GM18498 (cell line): Measurements from ENCODE around the gene DIPK1C.

Experiments
- ATAC-seq: cut with Tn5 transposase; IDR thresholded peaks from one replicate; pipeline ENCODE4 v1.9.1; 2021; ENCODE audit warnings: mild to moderate bottlenecking, moderate library complexity; ENCODE audit not compliant: unreplicated experiment

The DIPK1C gene

DNA sequence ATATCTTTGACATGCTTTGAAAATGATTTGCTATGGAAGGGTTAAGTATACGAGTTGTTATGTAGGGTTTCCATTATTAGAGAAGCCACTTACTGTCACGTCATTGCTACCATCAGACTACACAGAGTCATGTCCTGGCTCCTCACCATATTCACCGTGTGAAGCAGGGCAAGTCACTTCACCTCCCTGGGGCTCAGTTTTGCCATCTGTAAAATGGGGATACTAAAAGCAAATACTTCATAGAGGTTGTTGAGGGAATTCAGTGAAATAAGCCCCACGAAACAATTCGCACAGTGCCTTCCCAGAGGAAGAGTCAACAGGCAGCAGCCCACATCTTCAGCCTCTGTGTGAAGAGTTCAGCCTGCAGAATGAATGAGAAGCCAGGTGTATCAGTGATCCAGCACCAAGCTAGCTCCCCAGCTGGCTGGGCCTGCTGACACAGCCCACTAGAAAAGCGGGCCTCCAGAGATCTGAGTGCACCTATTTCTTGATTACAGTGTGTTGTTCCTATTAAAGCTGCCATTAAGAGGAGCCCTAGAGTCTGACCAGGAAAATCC, 3.4 kb downstream of the DIPK1C start:
- ATAC-seq: no peak

DNA sequence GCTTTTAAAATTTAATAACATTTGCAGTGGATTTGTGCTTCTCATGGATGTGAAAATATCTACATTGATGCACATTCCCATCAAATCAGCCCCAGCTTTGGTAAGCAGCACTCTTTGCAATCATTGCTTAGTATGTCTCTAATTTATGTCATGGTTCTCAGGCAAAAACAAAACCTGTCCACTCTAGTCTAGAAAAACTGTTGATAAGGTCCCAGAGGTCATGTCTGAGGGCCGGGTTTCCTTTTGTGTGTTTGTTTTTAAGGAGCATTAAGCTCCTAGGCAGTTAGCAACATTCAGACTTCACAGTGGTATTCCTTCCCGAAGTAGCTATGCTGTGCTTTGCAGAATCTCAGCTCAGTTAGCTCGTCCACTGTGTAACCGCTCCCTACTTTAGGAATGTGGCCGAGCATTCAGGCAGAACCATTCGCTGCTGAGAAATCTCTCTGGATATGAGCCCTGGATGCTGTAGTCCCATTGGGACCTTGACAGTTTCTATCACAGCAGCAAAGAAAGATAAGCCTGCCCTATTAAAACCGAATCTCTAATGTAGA, 4.0 kb downstream of the DIPK1C start:
- no peak for ATAC-seq

DNA sequence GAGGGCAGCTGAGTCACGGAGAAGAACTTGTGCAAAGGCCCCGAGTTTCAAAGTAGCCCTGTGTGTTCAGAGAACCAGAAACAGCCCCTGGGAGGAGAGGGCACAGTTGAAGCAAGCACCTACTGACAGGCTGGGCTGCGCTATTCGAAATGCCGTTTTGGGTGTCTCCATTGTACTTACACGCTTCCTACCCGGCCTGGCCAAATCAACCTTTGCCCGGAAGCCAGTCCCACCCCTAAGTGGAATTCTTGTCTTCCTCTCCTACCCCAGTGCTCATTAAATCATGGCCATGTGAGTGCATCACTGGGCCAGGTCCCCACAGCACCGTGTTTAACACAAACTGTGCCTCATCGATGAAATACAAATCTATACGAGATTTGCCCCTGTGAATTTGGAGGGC, 6.0 kb downstream of the DIPK1C start:
- ATAC-seq: no peak

DNA sequence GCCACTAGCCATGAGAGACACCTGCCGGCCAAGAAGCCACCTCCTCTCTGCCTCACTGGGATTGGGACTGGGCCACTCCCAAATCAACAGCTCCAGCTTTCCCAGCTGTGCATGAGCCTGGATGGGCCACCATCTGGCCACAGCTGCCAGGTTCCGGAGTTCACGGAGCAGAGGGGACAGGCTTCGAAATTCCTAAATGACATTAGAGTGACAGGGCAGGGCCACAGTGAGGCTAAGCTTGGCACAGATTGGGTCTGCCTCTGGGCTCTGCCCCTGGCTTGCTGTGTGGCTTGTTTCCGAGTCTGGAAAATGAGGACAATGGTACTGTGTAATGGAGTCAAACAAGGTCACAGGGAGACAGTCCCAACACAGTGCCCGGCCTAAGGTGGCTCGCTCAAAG, 6.5 kb downstream of the DIPK1C start:
- ATAC-seq: no peak

DNA sequence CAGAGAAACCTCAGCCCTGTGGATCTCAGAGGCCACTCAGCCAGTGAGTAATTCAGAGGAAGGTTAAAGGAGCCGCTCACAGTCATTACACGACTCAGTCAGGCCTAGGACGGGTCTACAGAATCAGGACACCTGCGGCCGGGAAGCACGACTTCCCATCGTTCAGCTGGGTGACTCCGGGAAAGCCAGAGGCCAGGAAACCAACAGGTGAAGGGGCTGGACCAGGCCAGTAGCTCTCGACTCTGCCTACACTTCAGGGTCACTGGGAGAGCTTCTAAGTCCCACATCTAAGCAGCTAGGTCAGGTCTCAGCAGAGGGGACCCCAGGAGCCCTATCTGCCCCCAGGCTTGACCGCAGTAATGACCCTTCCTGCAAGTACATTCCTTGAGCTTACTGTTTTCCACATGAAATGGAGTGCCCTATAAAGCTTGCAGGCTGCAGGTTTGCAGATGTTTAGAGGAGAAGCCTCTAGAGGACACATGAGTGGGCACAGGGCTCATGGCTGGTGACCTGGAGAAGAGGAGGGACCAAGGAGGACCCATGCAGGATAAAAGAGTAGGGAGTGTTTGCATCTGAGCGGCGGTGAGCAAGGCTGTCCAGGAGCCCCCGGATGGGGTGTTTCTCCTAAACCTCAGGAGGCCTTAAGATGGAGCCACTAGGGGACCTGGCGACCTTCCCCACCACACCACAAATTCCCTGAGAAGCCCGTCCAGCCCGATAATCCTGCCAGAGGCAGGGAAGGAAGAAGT, 9.5 kb downstream of the DIPK1C start:
- ATAC-seq: no peak

DNA sequence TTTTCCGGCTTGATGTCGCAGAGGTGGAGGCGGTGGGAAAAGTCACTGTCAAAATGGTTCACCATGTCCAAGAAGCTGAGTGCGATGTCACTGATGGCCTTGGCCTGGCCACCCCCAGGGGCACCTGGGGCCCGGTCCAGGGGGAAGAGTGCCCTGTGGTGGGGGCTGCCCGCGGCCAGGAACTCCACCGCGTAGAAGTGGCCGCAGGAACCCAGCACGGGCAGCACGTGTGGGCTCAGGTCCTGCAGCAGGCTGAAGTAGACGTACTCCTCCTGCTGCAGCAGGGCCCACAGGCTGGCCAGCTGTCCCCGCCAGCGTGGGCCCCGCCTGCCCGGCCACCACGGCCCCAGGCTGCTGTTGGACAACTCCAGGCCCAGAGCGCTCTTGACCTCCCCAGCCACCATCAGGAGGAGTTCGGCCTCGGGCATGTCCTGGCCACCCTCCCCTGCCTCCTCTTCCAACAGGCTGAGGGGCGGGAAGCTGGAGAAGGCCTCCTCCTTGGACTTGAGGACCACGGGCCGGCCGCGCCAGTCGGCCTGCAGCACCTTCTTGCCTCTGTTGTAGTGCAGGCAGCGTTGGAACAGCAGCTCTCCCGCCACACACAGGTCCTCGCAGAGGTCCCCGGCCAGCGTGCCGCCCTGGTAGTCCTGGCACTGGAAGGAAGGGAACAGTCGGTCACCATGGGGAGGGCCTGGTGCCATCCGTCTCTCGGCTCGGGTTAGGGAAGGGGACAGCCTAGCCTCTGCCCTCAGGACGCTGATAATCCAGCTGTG, 10.3 kb downstream of the DIPK1C start:
- ATAC-seq: no peak

DNA sequence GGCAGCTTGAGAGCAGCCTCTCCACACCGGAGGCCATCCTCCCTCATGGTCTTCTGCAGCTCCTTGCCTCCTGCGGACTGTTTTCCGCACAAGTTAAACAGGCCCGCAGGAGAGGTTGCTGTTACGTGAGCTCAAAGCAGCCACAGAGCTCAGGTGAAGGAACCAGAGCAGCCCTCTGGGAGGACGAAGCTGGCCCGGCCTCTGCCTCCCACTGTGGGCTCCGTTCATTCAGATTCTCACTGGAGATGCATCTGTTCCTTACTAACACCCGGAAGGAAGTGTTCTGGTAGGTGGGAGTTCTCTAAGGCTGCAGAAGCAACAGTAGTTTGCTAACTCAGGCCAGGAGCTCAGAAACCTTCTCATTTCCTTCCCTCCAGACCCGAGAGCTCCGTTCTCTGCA, 10.9 kb downstream of the DIPK1C start:
- no peak for ATAC-seq

DNA sequence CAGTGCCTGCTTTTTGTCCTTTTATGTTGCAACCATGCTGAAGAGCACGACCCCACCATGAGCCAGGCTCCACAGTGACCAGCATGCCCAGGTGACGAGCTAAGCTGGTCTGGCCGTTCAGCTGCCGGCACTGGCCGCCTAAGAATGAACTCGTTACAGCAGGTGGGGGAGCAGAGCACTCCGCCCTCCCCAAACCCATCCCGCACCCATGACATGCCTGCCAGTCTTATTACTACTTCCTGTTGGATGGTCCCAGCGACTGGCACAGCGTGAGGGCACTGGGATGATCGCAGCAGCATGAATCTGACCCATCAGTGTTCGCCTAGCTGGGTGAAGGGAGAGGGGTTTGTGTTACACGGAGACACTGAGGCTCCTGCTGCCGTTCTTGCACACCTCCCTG, 11.5 kb downstream of the DIPK1C start:
- no peak for ATAC-seq

DNA sequence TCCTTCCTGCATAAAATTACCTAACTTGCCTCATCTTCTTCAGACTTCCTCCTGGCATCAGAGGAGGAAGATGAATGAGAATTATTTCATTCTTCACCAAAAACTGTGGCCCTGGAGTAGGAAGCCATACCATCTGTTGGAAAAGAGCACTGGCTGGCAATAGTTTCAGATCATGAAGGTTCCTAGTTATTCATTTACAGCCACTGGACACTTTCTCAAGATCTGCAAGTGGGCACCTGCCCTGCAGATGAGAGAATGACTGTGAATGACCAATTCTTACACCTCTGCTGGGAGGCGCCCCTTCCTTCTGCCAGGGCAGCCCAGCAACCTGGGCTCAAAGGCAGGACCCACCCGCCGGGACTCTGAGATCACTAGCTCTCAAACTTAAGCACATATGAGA, 13.0 kb downstream of the DIPK1C start:
- ATAC-seq: no peak

DNA sequence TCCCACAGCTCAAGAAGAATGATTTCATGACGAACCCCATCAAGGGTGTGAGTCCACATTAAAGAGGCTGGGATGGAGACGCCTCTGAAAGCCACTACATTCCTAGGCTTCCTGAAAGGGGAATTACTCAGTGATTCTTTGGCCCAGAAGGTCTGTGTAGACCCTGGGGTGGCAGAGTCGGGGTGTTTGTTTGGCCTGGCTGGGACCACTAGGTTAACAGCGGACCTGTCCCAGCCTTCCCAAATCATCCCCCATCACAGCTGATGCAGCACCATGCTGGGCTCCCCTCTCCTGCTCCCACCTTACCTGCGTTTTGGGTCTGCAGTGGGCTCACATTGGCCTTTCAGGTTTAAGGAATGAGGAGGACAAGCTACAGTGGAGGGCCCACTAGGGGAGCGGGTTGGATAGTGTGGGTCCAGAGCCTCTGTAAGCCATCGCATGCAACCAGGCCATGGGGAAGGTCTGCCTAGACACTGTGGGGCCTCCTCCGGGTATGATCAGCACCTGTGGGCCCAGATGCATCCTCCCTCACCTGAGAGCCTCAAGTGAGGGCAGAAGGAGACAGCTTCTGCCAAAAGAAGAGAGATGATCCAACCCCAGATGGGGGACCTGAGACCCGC, 16.2 kb downstream of the DIPK1C start:
- no peak for ATAC-seq

DNA sequence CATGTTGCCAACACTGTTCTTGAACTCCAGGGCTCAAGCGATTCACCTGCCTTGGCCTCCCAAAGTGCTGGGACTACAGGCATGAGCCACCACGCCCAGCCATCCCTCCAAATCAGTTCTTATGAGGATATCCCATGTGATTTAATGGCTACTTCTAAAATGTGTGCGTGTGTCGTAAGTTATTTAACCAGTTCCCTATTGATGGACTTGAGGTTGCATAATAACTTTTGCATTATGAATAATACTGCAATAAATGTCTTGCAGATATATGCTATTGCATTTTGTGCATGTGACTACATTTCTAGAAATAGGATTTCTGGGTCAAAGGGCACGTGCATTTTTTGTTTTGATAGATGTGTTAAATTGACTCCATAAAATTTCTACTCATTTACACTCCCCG, 19.0 kb downstream of the DIPK1C start:
- ATAC-seq: no peak

DNA sequence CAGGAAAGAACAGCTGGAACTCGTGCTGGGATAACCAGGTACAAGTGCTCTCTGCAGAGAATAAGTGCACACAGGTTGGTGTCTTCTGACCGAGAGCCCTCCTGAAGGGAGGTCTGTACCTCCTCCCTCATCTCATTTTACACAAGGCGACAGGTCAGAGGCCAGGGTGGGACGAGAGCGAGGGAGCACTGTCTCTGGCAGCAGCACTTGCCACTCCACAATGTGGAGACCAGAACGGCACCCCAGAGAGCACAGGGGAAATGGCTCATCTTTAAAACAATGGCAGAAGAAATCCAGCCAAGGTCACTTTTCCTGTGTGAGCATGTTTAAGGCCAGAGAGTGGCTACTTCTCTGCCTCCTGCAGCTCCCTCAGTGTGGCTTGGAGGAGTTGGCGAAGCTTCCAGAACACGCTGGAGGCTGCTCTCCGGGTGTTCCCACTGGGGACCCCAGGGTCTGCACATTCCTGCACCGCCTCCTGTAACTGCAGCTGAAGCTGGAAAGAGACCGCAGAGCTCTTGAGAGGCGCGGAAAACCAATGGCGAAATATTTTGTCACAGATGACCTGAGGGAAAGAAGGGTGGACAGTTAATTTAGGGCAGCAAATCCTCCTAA, 20.8 kb downstream of the DIPK1C start:
- ATAC-seq: no peak

DNA sequence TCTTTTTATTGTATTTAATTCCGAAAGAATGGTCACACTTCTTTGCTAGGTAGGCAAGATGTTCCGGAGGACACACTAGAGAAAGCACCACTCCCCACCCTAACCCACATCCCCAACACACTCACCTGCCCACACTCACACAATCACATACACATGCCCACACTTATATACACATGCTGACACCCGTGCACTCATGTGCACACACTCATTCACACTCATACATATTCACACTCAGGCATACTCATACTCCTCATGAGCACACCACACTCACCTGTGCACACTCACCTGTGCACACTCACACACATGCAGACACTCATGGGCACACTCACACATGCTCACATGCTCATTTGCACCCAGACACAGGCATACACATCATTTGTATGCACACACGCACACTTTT, 21.4 kb downstream of the DIPK1C start:
- no peak for ATAC-seq

DNA sequence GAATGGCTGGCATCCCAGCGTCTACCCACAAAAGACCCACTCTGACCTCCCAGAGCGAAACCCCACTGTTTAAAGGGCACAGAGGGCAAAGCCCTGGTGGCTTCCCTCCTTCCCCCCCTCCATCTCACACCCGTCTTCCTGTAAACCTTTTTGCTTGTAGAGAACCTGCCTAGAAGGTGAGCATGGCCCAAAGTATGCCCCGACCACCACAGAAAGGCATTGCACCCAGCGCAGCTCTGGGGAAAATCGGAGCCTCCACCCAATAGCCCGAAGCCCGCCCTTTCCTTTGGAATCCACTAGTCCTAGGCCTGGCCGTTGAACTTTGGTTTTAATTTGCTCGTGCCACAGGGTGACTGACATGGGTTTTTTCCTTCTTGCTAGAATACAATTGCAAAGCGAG, 22.6 kb downstream of the DIPK1C start:
- ATAC-seq: no peak

DNA sequence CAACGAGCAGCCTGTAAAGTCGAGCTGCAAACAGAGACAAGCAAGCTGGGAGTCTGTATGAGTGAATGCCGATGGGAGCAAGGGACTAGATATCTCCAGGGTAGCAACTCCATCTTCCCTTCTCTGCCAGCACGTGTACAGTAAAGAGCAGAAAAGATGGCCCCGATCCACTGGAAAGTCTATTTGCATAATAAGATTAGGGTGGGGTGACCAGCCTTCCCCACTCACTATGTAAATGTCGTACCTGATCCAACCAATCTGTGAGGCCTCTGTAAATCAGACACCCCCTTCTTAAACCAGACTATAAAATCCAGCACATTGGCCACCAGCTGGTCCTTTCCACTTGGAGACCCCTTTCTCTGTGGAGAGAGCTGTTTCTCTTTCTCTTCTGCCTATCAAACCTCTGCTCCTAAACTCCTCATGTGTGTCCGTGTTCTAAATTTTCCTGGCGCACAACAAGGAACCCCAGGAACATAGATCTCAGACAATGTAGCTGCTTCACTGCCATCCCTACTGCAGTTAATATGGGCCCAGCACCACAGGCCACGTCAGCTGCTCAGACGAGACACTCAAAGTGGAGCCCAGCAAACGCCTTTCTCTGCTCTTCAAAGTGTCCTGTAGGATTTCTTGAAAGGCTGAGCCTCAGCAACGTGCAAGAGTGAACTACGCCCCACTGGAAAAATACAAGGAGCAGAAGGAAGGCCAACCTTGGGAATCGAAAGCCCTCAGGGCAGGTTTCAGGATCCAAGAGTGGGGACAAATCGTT, 26.1 kb downstream of the DIPK1C start:
- ATAC-seq: no peak

DNA sequence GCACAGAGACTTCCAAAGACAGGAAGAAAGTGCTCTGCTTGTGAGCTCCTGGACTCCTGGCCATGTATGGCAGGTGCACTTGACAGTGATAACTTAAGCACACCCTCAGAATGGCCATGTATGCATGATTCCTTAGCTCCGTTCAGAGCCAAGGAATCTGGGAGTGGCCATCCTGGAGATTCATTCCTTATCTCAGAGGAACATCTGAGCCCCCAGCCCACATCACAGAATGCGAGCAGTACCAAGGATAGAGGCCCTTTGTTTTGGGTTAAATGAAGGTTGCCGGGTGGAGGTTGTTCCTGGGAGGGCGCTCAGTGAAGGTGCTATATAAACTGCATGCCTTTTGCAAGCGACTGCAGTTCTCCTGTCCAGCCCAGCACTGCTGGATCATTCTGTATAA, 26.9 kb downstream of the DIPK1C start:
- no peak for ATAC-seq

DNA sequence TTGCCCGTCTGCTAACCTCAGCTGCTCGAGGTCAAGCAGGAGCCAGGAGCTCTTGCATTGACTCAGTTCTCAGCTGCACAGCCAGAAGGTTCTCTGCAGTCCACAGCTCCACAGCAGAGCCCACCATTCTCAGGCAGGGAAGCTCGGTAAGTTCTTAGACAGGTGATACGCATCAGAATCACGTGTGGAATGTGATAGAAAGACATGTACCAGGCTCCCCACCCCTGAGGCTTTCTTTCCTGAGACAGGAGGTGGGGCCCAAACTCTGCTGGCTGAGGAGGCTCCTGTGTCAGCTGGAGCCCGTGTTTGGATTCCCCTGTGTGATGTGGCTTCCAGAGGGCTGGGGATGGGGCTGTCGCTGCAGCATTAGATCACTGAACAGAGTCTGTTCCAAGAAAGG, 28.0 kb downstream of the DIPK1C start:
- ATAC-seq: no peak

DNA sequence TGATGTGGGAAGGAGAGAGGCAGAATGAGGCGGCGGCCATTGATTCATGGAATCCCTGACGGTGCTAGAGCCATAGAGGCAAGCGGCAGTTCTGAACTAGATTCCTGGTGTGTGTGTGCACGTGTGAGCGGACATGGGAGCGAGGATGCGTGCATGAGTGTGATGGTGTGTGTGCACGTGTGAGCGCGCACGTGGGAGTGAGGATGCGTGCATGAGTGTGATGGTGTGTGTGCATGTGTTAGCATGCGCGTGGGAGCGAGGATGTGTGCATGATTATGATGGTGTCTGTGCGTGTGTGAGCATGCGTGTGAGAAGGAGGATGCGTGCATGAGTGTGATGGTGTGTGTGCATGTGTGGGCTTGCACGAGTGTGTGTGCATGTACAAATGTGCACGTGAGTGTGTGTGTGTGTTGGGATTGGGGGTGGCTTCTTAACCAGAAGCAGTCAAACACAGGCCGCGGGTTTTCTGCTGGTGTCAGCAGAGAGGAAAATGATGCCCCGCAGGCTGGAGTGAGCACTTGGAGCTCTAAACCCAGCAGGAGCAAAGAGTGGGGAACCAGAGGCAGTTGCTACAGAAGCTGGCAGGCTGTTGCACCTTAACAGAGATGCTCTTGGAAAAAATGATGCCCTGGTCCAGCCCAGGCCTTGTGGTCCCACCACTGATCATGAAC, 29.5 kb downstream of the DIPK1C start:
- no peak for ATAC-seq

DNA sequence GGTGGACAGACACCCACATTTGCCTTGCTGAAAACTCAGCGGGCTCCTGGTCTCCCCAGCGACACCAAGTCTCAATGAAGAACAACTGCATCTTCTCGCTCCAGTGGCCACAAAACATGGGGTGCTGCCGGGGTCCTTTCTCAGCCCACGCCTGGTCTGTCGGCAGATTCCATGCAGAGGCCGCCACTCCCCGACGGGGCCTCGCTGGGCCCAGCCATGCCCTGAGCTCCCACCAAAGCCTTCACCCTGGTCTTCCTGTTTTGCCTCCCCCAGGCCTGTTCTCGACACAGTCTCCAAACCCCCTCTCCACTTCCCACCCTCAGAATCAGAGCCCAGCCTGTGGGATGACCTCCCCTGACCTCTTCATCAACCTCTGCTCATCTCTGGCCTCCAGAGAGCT, 31.2 kb downstream of the DIPK1C start:
- no peak for ATAC-seq

DNA sequence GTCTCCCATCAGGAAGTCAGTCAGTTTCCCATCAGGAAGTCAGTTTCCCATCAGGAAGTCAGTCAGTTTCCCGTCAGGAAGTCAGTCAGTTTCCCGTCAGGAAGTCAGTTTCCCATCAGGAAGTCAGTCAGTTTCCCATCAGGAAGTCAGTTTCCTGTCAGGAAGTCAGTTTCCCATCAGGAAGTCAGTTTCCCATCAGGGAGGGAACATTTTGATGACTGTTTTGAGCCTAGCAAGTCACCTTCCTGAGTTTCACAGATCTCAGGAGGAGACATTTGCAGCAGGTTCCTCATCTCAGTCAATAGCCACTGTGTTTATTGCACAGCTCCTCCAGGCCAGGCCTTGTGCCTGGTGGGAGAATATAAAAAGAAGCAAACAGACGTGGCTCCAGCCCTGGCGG, 31.9 kb downstream of the DIPK1C start:
- no peak for ATAC-seq
